Fibroblast of villous mesenchyme (primary cell): ENCODE results near the gene NLGN1. TPM values are rescaled to one million over a fixed set of nuclear protein-coding genes. Genes with fewer than 3 reads are reported as not detected.

Experiments
- DNase-seq: peaks from one replicate; pipeline ENCODE4 v3.0.0-alpha.2; 2010; ENCODE audit warnings: low read depth
- H3K4me3 ChIP-seq: 2 replicates; pipeline ENCODE4 v1.5.1; 2011; ENCODE audit warnings: low read depth, mild to moderate bottlenecking, low read length
- CTCF ChIP-seq: IDR thresholded peaks from 2 replicates; pipeline ENCODE4 v1.5.1; 2012; ENCODE audit warnings: low read depth, mild to moderate bottlenecking, low read length; ENCODE audit not compliant: insufficient read depth
- total RNA-seq: library from RNA; depleted of rRNA; stranded (reverse); fragments of >200 nt; gene quantifications from 2 replicates; pipeline ENCODE4 v1.2.3, GENCODE V29; 2012

NLGN1 gene
- total RNA-seq, 1 donor: 18.1 TPM

DNA sequence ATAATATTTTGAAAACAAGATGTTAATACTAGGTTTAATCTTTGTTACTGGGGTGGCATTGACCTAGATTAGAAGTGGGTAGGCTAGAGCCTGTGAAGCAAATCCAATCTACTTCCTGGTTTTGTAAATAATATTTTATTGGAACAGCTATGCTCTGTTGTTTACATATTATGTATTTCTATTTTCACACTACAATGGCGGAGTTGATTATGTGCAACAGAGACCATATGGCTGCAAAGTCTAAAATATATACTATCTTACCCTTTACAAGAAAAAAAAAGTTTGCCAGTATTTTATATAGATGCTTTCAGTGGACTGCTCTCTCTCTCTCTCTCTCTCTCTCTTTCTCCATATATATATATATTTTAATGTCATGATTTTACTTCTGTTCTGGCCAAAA lies 244.2 kb downstream of the NLGN1 start:
- DNase-seq: no peak
- TF ChIP-seq CTCF: no peak
- no peak overlapping the region for H3K4me3 ChIP-seq

DNA sequence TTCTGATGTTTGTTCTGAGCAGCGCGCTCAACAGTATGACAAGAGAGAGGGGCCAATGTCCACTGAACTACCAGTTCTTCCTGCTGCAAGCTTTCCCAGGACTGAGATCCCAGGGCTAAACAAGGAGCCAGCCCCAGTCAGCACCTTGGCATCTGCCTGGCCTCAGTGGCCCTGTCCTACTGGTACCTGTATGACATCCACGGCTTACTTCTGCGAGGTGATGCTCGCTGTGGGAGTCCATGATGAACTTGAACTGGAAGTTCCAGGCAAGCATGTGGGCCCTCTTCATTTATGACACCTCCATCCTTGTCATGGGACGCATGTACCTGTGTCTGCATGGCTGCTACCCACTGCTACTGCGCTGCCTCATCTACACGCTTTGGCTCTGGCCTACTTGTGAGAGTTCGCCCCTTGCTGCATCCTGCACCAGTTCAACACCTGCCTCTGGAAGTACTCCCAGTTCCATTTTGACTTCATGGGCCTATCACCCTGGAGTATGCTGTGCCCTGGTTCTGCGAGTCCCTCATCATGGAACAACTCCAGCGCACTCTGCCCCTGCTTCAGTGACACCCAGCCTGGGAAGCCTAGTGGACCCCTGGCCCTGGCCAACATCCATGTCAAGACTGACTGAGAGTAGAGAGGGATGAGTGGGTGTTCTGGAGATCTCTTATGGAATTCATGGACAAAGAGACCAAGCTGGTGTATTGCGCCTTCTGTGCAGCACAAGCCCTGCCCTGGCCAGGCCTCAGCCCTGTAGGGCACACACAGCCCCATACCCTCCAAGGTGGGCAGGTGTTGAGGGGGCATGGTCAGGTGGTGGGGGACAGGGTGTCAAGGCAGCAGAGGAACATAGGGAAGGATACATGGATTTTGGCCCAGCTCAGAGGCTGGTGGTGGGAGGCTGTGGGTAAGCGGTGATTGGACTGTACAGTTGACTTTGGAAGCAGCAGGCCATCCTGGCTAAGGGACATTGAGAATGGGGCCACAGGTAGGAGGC lies 246.8 kb downstream of the NLGN1 start:
- no peak for TF ChIP-seq CTCF
- DNase-seq: no peak

DNA sequence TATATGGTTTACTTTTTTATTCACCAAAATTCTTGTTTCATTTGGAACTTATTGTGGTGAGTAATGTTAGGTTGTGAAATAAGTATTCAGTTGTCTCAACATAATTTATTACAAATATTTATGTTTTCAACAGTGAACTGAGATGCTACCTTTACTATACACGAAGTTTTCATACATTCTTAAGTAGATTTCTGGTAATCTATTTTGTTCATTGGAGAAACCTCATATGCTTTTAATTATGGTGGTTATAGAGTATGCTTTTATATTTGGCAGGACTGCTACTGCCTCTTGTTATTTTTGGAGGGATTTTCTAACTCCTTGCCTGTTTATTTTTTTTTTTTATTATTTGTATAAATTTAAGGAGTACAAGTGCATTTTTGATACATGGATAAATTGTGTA lies 253.1 kb downstream of the NLGN1 start:
- TF ChIP-seq CTCF: no peak
- DNase-seq: peak; percentile 3
- H3K4me3 ChIP-seq: no peak overlapping the region

More for the DNA sequence above, 246.8 kb downstream of the NLGN1 start:
- no peak overlapping the region for H3K4me3 ChIP-seq

DNA sequence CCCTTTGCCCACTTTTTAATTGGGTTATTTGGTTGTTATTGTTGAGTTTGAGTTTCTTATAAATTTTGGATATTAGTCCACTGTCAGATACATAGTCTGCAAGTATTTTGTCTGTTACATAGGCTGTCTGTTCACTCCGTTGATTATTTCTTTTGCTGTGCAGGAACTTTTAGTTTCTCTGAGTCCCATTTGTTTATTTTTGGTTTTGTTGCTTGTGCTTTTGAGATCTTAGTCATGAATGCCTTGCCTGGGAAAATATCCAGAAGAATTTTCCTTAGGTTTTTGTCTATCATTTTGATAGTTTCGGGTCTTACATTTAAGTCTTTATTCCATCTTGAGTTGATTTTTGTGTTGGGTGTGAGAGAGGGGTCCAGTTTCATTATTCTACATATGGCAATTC lies 254.5 kb downstream of the NLGN1 start:
- H3K4me3 ChIP-seq: no peak overlapping the region
- DNase-seq: peak; percentile 10
- no peak for TF ChIP-seq CTCF

GRCh38 chr3:173653781-173654180 lies 256.2 kb downstream of the NLGN1 start:
- no peak for TF ChIP-seq CTCF
- no peak overlapping the region for H3K4me3 ChIP-seq
- DNase-seq: no peak

DNA sequence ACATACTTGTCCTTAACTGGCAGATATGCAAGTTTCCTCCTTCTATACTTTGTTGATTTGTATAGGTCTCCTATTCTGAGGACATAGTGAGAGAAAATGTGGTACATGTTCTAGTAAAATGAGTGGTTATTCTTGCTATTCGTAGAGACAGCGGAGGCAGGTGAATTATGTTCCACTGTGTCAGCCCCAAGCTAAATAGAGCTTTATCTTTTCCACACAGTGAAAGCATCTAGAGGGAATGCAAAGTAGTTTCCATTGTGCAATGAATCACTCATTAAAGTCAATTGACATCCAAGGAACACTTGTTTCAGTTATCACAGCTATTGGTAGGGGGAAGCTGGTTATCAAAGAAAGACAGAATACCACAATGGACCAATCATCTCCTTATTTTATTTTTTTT lies 262.4 kb downstream of the NLGN1 start:
- H3K4me3 ChIP-seq: no peak overlapping the region
- TF ChIP-seq CTCF: no peak
- DNase-seq: no peak
